ENCODE data around the gene AUP1.

- TF ChIP-seq POLR2AphosphoS5 (IDR thresholded peaks at IDR 0.05) (no peak), CTCF (IDR thresholded peaks at IDR 0.05) (no peak), POLR2A (IDR thresholded peaks at IDR 0.05) (no peak)
Measured at GRCh38 chr2:74567881-74568280, 38.4 kb upstream of the AUP1 start.
